NCI-H2227 treated with DMSO at 0.1 percent for 48 hours (cell line): ENCODE measurements around the gene CXCL12.

ENCODE experiments used
- DNase-seq: peaks from one replicate; lab custom pipeline; 2025; lab: John Stamatoyannopoulos, UW

Gene CXCL12

DNA sequence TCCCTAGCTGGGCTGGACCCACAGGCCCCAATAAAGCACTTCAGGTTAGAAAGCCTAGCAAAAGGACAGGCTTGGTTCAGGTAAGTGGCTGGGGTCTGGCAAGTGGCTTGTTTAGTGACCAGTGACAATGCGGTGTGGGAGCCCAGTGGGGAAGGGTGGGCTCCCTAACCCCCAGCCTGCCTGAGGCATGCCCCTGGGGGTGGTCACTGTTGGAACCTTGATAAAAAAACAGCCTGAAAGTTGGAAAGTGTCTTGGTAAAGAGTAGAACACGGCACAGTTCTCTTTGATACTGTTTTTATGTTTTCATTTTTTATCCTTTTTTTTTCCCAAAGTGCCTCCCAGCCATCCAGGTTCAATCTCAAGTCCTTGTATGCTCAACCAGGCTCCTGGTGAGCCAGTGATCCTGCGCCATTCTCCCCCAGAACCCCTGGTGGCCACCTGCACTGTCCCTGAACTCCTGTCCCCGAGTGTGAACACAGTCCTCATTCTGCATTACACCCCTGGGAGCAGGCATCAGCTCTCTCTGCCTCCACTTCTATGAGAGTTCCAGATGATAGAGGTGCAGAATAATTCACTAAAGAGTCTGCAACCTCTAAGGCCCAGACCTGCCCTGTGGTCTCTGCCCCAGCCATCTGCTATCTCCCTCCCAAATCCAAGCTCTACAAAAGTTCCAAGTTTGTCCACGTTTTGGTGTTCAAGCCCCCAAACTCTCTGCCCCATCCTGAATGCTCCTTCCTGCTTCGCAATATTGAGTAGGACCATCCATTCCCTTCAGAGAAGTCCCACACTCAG lies 15.0 kb upstream of the CXCL12 start:
- no peak for DNase-seq

DNA sequence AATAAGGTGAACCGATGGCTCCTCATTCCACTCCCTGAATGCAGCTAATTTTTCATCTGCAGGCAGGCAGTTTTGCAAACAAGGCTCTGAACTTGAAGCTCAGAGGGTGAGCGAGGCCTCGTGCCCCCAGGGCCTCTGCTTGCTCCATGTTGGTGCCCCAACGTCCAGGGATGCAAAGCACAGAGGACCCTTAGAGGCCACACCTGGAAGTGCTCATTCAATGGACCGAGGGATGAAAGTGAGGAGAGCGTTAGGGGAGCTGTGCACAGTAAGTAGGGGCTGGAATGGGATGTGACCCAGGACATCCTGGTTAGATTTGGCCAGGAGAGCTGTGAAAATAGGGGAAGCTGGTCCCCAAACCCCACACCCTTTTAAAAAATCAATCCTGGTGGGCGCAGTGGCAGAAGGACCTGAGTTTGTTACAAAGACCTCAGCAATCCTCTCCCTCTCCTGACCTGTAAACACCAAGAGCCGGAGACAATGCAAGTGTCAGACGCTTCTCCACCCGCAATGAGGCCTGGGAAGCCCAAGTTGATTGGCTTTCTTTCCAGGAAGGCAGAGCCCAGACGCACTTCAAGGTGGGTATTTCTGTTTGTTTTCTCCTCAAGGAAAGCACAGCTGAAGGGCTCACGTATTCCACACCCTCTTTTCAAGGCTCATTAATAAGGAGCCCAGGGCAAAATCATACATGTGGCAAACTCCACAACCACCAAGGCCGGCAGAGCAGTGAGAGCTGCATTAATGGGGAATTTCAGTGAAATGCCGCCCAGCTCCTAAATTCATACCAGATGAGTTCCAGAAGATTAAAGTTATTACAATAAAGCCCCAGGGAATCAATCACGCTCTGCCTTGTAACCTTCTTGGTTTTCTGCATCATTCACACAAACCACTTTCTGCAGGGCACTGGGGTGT lies 14.1 kb upstream of the CXCL12 start:
- no peak for DNase-seq

DNA sequence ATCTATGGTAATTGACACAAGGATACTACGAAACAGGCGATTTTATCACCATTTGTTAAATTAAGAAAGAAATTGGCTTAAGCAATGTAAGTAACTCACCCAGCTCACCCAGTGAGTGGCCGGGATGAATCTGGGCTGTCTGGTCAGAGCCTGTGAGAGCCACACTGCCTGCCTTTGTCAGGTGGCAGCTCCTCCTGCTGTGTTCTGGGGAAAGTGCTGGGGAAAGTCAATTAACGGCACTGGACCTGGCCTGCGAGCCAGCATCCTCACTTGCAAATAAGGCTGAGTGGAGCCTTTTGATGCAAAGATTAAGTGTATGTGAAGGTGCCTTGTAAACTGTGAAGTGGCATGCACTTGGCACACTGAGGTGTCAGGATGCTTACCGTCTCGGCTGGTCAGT lies 13.4 kb upstream of the CXCL12 start:
- no peak for DNase-seq

DNA sequence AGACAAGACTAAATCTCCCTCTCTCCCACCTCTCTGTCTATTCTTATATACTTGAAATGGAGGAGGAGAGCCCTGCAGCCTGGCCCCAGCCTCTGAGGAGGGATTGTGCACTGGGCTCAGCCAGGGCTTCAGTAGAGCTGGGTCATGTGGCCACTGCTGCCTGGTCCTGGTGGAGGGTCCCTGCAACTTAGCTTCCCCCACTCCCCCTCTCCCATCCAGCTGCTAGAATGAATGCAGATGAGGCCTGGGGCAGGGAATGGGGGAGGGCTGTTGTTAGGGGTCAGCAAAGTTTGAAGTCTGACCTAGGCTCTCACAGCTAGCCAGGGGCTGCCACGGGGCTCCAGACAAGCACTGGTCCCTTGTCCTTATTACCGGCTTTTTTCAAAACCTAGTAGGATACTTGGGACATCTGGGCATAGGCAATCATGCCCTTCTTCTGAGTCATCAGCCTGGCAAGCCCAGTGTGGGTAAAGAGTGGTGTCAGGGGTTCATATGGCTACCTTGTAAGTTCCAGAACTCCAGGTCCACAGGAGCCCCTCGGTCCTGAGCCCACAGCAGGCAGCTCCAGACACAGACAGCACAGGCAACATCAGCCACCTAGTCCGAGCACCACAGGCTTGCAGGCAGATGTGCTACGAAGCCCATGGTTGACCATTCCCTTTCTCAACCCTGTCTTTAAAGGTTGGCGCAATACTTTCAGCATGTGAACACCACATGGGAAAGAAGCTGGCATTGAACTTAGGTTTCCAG lies 12.8 kb upstream of the CXCL12 start:
- no peak for DNase-seq

DNA sequence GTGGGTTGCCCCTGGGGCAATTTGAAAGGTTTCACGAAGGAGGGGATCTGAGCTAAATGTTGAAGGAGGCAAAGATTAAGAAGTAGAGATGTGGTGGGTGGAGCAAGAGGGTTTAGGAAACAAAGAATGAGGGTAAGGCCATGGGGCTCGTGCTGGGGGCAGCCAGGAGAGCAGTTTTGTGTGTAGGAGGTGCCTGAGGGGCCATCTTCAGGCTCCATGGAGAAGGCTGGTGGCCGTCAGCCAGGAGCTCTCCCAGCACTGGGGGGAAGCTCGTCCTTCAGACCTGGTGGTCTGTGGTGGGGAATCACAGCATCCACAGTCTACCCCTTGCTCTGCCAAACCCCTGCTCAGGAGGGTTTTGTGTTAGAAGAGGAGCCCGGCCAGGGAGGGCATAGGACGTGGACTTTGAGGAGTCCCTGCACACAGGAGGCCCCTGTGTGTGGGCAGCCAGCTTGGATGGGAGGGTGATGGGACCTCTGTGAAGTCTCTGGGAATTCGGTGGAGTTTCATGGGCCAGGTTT lies 11.8 kb upstream of the CXCL12 start:
- DNase-seq = no peak

DNA sequence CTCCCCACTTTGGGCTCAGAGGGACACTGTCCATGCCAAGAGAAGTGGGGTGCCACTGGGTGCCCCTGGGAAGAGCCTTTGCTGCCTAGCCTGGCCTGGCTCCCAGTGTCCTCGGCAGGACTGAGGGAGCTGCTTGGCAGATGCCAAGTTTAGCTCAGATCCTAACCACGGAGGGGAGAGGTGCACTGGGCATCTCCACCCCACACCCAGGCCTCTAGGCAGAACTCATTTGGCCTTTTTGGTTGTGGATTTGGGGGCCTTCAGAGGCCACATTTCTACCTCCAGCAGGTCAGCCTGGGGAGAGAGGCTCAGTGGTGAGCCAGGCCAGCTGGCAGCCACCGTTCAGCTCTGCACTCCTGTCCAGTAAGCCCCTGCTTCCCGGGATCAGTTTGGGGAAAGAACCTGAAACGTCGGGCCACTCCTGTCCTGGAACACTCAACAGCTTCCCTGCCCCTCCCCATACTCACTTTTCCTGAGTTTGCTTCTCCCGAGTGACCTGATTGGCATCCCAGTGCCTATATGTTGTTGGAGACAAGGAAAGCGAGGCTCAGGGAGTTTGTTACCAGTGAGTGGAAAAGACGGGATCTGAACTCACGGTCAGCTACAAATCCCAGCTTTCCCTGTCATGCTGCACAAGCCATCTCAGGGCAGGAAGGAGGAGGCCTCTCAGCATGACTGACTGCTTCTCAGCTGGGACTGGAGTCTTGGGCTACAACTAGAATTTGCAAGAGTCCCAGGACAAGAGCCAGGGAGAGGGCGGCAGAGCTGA lies 11.2 kb upstream of the CXCL12 start:
- DNase-seq = no peak

DNA sequence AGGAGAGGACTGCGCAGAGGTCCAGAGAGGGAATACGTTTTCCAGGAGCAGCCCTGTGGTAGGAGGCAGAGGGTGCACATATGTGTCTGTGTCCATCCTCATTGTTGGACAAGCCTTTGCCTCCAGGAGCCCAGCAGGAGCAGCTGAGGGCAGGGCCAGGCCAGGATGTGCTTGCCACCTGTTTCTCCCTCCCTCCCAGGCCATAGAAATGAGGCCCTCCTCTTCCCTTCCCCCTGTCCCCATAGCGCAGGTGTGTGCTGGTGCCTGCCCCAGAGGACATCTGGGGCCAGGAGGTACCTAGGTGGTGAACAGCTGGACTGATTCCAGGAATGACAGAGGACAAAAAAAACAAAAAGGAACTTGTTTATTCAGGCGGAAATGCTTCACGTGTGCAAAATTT lies 10.5 kb upstream of the CXCL12 start:
- no peak for DNase-seq

DNA sequence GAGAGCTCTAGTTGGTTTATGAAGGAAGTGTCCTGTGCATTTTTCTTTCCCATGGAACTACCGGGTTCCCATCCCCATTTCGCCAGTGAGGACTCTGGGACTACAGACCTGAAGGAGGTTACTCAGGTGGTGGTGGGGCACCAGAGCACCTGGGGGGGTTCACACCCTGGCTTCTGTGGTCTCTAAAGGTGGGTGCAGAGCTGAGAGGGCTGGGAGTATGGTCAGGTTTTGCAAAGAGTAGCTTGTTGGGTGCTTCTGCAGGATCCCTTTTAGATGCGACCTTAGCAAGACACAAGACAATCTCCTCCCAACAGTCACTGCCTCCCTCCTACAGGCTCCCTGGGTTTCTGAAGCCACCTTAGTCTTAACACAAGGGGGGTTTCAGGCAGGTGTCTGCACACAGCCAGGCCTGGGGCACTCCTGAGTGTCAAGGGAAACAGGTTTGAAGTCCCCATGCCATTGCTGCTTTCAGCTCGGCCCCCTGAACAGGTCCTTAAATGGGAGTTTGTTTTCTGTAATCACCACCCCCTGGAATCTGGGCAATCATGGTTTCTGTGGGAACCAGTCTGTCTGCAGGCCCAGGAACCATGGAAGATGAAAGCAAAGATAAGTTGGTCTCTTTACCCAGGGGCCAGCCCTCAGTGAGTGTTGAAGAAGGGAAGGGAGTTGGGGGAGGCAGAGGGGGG lies 9.9 kb upstream of the CXCL12 start:
- no peak for DNase-seq

DNA sequence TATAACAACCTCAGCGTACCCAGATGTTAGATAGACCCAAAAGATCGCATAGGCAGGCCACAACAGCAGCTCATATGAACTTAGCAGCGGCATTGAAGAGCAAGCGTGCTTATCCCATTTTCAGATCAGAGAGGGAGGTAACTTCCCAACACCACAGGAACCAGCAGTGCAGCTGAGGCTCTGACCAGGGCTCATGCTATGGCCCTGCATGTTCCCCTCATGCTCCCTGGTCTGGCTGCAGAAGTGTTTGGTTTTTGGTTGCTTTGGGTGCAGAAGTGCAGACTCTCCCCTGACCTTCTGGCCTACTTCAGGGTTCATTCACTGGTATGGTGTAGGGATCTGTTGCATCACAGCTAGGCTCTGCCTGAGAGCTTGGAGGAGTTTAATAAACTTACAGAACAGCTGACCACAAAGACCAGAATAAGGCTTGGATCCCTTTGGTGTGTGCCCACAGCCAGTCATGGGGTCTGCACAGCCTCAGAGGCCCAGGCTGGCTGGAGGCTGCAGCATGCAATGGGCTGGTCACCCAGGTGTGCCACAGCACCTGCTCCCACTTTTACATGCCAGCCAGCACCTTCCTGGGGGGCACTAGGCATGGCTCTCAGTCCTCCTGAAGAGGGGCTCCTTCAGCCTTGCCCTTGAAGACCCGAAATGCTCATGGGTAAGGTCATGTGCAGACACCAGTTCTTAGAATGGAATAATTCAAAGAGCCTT lies 9.1 kb upstream of the CXCL12 start:
- no peak for DNase-seq

DNA sequence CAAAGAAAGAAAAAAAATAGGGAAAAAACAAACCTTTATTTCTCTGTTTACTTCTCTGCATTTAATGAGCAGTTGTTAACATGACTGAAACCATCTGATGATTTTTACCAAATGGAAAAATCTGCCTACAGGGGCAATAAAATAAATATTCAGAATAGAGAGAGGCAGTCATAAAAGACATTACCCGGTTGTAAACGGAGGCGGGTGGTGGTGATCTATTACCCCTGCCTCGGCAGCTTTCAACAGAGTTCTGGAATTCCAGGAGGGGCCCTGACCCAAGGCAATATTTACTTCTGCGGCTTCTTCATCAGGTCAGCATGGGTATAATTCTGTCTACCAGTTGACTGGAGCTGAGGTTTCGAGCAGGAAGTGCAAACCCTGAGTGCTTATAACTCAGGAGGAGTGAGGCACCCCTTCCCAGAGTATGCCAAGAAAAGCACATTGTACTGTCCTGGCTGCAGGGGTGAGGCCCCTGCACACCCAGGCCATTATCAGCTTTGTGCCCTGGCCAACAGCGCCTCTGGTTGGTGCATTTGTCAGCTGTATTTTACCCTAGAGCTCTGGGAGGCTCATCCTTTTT lies 8.2 kb upstream of the CXCL12 start:
- no peak for DNase-seq

DNA sequence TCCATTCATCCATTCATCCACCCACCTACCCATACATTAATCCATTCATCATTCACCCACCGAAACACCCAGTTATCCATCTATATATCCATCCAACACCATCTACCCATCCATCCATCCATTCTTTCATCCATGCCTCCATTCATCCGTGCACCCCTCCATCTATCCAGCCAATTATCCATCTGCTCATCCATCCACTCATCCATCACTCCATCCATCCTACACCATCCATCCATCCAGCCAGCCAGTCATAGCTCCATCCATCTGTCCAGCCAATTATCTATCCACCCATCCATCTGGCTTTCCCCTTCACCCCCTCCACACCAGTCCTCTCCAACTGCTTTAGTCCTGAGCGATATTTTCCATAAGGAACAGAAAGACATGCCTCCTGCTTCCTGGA lies 7.5 kb upstream of the CXCL12 start:
- no peak for DNase-seq

DNA sequence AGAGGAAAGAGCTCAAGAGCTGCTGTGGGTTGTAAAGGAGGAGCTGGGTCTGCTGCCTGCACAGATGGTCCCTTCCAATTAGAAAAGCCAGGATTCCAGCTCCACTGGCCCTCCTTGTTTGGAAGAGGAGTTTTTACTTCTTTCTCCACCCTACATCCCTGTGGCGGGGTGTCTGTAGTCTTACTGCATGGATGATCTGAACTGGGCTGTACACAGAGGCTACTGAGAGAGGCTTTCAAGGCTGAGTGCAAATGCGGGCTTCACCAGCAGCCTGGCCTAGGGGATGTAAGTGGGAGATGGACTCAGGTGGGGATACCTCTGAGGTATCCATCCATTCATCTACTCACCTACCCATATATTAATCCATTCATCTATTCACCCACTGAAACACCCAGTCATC lies 7.1 kb upstream of the CXCL12 start:
- no peak for DNase-seq

DNA sequence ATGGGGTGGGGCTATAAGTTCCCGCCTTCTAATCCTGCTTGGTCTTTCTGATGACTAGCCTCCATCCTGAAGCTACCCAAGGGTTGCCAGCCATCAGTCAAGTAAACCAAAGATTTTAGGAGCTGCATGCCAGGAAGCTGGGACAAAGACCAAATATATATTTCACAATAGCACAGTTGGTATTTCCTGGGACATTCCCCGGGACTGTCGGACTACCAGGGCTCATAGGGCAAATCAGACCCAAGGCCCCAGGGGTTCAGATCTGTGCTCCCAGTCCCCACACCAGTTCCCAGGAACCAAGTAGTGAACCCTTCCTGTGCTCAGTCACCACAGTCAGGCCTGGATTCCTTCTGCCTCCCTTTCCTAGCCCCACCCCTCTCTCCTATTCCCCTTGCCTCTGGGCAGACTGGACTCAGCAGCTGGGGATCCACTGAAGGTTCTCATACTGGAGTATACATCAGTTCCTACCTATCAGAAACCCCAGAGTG lies 5.7 kb upstream of the CXCL12 start:
- no peak for DNase-seq

DNA sequence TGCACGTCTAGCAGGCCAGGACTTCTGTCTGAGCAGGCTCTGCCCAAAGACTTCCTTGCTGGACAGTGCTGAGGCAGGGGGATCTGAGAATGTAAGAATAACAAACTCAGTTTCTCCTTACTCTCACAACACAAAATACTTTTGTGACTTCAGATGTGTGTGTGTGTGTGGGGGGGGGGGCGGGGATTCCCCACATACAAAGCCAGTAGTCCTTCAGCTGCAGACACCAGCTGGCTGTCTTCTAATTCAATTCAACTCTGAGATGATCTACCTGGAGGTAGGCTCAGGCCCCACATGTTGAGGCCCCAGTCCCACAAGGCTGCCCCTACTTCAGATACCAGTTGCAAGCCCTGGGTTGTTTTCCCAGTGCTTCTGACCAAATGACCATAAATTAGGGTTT lies 4.7 kb upstream of the CXCL12 start:
- DNase-seq = no peak

DNA sequence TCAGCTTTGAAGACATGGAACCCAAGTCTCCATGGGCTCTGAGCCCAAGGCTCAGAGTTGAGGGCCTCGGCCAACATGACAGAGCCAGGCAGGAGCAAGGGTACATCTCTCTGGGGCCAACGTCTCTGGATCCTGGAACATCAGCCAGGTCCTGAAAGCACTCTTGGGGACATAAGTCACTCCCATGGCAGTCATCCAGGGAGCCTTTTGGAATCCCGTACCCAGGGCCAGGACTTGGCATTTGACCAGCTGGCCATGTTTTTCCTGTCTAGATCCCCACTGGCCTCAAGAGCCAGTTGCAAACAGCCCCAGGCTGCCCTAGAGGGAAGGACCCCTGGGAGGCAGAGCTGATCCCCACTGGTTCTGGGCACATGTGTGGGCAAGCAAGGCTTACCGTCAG lies 4.3 kb upstream of the CXCL12 start:
- DNase-seq = no peak

DNA sequence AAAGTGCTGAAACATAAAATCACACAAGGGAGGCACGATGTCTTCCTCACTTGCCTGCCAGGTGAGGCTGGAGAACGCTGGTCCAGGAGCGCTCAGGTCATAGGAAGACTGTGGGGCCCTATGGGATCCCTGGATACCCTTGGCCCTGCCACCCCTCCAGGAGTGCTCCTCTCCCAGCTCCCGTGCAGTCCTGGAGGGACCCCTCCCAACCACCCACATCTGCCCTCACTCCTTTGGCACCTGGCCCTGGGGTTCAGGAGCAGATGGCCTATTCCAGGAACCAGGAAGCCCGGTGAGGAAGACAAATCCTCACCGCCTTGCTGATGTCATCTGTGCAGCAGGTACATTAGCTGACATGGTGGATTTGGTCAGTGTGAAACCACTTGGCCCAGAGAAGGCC lies 3.7 kb upstream of the CXCL12 start:
- no peak for DNase-seq

DNA sequence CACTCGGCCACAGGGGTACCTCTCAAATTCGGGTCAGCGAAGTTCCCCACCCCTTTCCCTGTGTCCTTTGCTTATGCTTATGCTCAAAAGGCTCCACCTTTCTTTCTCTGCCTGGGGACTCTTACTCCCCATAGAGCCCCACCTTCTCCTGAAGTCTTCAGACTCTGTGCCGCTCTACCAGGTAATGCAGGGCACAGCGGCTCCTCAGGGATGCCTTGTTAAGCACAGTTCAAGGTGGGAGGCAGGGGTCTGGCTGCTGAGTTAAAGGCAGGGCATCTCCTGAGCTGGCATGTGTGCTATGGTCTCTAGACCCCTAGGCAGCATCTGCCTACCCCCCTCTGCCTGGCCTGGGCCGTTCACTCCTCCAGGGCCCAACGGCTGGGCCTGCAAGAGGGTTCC lies 3.0 kb upstream of the CXCL12 start:
- DNase-seq = no peak

DNA sequence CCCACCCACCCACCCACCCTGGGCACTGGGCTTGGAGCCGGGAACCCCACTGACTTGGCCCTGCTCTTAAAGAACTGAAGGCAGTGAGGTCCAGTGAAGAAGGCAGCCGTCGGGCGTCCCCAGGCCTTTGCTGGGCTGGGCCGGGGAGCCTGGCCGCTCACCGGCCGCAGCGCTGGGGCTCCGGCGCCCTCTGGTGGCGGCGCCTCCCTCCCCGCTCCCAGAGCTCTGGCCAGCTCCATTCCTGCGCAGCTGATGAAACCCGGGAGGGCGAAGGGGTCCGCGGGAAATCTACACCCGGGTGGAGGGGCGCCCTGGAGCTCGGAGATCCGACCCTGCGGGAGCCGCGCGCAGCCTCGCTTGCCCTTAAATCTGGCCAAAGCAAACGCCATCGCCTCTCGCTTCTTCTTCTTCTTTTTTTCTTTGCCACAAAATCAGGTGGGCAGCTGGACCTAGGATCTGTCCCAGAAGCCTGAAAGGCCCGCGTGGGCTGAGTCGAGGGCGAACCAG lies 1.7 kb upstream of the CXCL12 start:
- no peak for DNase-seq

DNA sequence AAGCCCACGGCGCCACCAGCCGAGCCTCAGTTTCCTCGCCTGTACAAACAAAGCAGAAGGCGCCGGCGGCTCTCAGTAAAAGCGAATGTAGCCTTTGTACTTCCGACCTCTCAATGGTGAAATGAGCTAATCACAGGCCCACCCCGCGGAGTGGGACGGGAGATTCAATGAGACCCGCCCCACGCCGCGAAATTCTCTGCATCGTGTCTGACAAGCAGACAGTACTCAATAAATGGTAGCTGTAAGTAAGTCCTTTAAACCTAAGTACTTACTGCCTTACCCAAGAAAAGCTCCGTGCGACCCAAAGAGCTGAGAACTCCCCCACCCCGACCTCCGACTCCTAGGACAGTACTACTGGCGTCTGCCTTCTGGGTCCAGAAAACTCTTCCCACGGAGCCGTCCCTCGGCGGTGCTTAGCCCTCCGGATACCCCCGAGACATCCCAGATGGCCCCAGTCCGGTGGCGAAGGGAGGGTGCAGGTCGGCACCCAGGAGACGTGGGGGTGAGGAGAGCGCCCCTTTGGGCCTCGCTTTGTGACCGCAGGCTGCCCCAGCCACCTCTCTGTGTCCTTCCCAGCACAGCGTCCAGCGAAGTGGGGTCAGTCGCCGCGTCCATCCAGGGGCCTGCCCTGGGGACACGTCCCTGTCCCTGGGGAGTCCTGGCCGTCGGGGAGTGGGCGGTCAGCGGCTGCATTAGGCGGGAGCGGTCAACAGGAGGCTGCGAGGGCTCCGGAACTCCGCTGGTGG lies 972 bp upstream of the CXCL12 start:
- DNase-seq = no peak
